Endothelial cell of coronary artery (primary cell): ENCODE measurements around the gene NIT1. TPM values are rescaled to one million over a fixed set of nuclear protein-coding genes. Genes with fewer than 3 reads are reported as not detected.

Experiments used
- total RNA-seq: library from RNA; depleted of rRNA; stranded (reverse); fragments of >200 nt; gene quantifications from 2 replicates; pipeline ENCODE4 v1.2.3, GENCODE V29; 2014

Gene NIT1, protein sequence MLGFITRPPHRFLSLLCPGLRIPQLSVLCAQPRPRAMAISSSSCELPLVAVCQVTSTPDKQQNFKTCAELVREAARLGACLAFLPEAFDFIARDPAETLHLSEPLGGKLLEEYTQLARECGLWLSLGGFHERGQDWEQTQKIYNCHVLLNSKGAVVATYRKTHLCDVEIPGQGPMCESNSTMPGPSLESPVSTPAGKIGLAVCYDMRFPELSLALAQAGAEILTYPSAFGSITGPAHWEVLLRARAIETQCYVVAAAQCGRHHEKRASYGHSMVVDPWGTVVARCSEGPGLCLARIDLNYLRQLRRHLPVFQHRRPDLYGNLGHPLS
- 10.1 and 13.4 TPM in 2 replicates for total RNA-seq

DNA sequence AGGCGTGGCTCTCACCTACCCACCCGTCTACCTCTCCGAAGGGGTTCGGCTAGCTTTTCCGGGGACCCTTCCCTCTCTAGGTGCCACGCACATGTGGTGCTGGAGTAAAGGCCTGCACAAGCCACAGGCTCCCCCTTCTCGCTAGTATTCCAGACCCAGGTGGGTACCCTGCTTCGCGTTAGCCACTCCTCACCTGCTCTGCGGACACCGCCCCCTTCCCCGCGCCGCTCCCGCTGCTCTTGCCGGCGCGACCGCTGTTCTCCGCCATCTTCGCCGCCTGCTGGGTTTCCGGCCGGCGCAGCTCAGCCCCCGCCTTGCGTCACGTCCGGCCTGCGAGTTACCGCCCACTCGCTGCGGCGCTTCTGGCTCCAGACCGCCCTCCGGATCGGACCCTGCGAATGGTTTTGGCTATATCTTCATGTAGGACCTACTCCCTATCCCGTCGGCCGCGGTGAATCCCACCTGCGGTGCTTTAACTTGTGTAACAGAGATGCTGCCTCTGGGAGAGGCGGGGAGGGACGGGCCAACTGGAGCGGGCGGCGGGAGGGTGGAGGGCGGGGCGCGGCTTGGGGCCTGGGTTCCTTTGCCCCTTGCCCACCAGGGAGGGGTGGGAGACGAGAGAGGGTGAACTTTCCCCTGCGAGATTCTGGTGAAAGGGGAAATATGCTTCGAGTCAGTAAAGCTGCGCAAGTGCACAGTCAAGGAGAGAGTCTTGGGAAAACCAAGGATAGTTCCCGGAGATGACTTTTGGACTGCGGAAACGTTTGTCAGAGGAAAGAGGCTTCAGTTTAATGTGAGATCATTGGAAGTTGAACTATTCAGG lies at the start of gene NIT1, which contains the start of gene PFDN2:
TSS of gene NIT1 (plus strand) at position 347 of the 823 bp plus-strand sequence. CDS start at position 419, 72 bp downstream.
TSS of gene PFDN2 (minus strand) at position 279 of the 823 bp plus-strand sequence. CDS start at position 268, 11 bp downstream.

DNA sequence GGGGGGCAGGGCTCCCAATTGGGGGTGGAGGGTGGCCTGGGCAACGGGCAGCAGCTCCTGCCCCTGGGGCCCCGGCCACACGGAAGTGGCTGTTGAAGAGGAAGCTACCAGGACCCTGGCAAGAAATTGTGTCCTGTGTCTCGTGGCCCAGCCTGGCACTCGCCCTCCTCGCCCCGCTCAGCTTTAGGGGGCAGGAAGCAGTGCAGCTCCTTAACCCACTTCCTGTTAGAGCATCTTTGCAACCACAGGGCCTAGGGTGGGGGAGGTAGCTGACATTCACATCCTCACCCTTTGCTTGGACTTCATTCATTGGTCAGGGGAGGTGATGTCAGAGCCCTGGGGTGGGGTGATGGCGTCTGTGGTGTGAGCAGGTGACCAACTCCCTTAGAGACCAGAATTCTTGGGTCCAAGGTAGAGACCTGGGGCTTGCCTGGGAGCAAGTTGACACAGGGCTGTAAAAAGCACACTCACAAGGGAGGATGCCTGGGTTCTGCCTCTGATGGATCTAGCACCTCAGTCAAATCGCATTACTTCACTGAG lies 48.1 kb upstream of the NIT1 start, which contains the start of gene ARHGAP30:
TSS of gene ARHGAP30 (minus strand) at position 161 of the 540 bp plus-strand sequence. CDS start 267 bp downstream, outside the sequence.

DNA sequence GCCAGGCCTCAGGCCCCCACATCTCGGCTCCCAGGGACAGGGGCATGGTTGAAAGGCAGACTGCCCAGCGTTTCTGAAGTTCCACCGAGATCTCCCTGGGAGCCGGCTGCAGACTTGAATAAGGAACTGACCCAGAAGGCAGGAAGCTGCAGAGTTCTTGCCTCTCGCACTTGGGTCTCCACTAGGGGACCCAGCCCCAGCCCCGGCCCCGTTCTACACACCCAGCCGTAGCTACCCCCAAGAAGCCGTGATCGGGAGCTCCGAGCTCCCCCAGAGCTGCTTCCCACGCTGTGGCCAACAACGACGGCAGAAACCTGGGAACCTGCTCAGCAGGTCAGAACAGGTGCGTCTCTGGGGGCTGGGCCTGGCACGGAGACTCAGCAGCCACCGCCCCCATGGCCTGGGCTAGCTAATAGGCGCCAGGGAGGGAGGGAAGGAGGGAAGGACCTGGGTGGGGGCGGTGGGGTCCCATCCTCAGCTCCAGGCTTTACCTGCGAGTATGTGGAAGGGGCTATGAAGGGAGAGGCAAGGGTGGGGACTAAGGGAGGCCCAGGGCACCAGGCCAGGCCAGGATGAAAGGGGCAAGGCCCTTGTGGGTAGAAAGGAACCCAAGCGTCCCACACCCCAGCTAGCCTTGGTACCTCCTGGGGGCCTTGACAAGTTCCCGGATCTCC lies 28.5 kb upstream of the NIT1 start, which contains the start of gene NECTIN4:
TSS of gene NECTIN4 (minus strand) at position 308 of the 674 bp plus-strand sequence. CDS start at position 46, 262 bp downstream.

DNA sequence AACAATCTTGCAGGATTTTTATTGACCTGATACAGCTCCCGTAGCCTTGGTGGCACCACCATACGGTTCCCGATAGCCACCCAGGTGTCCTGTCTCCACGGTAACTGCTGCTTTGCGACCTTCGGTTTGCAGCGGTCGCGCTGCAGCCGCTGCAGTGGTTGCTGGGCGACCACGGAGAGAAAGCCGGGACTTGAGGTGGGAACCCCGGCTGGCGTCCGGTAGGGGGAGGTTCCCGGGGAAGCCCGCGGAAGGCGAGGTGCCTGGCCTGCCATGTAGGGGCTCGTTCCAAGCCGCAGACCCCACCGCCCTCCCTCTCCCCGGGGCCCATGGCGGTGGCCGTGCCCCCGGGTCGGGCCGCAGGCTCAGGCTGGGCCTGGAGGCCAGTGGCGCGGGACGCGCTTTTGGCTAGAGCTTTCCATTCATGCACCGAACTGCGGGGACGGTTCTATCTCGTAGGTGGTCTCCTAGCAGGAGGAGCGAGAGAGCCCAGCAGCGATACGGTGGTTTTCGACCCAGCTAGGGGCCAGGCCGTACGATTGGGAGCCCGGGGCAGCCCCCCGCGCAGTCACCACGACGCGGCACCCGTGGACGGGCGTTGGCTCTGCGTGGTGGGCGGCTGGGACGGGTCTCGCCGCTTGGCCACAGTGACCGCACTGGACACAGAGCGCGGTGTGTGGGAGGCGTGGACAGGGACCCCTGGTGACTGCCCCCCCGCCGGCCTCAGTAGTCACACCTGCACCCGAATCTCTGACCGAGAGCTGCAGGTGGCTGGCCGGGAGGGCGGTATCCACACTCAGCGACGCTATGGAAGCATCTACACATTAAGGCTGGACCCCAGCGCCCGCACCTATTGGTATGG lies 19.5 kb upstream of the NIT1 start, which contains the start of gene KLHDC9:
TSS of gene KLHDC9 (plus strand) at position 152 of the 859 bp plus-strand sequence. CDS start at position 327, 175 bp downstream.

DNA sequence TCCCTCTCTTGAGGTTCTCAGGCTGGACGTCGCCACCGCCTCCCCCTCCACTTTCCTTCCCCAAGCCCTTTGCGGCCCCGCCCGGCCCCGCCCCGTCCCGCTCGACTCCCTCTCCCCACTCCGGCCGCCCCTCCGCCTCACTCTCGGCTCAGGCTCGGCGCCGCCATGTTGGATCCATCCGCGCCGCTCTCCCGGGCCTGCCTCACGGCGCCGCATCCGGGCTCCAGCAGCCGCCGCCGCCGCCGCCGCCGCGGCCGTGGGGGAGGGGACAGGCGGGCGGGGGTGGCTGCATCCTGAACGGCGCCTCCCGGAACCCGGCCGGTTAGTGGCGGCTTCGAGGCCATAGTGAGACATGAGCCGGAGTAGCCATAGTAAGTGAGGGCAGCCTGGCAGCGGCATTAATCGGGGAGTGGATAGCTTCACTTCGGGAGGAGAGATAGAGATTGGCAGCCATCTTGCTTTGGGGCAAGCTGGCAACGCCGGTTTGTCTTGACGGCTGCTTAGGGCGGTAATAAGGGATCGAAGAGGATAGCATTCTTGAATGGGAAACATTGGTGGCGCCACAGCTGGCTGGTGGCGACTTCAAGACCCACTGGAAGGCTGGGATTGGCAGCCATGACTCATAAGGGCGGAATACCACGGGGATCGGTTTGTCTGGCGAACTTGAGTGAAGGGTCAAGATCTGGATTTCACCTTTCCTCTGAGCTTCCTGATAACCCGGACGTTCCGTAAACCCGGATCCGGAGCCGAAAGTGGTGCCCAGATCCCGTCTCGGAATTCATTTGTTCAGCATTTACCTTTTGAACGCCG lies 14.7 kb downstream of the NIT1 start, which contains the start of gene DEDD:
TSS of gene DEDD (minus strand) at position 258 of the 810 bp plus-strand sequence. CDS start 8,205 bp downstream, outside the sequence.

DNA sequence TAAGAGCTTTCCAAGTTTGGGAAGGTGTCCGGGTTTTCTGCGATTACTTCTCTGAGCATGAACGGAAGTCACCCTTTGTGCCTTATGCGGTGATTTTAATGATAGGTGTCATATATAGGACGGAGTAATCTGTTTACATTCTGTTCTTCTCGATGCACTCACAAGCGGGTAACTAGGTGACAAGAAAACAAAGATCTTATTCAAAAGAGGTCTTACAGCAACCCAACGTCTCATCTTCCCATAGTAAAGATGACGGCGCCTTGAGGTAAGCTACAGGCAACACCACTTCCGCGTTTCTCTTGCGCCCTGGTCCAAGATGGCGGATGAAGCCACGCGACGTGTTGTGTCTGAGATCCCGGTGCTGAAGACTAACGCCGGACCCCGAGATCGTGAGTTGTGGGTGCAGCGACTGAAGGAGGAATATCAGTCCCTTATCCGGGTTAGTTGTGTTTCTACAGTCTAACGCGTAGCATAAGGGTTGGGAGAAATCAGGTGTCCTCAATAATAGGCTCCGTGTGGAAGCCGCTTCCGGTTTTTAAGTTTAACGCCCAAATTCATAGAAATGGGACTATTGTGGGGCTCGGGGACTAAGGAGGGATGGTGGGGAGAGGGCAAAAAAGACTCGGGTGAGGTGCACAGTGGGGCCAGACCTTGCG lies 35.9 kb downstream of the NIT1 start, which contains the start of gene UFC1:
TSS of gene UFC1 (plus strand) at position 297 of the 656 bp plus-strand sequence. CDS start at position 317, 20 bp downstream.

DNA sequence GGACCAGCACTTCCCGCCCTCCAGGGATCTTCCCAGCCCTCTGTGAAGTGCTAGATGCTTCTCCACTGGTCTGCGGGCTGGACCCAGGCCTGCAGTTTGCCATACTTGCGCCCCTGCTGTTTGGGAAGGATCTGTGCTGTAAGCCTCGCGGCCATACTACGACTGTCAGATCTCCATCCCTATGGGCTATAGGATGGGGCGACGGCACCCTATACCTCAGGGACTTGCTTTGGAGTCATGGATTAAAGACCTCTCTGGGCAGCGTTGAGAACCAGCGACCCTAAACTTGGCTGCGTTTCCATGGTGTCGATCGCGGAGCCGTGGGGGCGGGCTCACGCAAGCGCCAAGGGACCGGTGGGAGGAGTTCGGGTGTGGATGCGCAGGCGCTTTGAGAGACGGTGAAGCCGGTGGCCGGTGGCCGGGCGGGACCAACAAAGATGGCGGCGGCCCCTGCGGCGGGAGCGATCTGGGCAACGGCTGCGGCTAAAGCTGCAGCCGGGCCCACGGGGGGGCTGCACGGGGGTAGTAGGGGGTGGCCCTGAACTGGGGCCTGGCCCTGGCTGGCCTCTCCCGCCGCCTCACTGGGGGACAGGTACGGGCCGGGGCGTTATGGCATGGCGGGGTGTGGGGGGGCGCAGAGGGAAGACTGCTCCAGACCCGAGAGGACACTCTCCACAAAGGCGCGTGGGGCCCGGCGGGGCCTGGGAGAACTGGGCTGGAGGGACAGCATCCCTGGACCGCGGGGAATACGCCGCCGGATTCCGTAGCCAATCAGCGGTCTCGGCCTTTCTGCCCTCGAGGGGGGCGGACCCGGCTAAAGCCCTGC lies 41.4 kb downstream of the NIT1 start, which contains the start of gene USP21:
TSS of gene USP21 (plus strand) at position 414 of the 826 bp plus-strand sequence. CDS start 1,141 bp downstream, outside the sequence.

DNA sequence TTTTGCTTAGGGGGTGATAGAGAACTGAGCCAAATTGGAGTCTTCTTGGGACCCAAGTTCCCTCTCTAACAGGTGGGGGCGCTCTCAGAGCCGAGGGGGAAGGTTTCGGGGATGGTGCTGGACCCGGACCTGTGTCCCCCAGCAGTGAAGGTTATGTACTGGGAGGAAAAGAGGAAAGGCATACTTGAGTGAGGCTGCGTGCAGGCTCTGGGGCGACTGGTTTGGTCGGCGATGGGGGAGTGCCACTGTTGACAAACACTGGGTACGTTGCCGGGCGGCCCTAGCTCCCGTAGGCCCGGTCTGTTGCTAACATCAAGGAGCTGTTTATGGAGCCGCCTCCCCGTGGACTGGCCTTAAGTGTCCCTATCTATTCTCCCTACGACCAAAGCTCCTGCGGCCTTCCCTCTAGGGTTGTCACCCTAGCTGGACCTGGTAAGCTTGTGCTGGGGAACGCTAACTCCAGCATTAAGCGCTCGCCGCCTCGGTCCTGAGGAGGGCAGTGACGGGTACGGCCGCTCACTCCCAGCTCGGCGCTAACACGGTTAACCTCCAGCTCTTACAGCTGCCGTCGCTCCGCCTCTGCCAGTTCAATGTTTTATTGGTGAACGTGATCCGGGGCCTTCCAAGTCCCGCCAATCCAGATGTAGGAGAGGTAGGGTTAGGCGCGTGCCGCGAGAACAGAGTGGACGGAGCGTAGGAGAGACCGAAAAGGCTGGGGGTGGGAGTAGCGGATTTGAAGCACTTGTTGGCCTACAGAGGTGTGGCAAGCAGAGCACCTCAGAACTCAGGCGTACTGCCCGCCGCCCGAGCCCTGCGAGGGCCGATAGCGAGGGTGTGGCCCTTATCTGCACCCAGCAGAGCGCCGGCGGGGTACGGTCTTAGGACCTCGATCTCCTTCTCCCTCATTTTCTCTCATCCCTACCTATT lies 48.1 kb downstream of the NIT1 start, which contains the start of gene PPOX:
TSS of gene PPOX (plus strand) at position 685 of the 927 bp plus-strand sequence. CDS start 422 bp downstream, outside the sequence.

Other genes starting within 250 kb of the NIT1 start
- gene ITLN1, start 232.9 kb upstream of the NIT1 start, total RNA-seq, result 0.27 and 0.38 TPM in 2 replicates
- gene ITLN2, start 163.3 kb upstream of the NIT1 start, total RNA-seq, result 0.18 and 1.3 TPM in 2 replicates
- 143 and 151 TPM in 2 replicates for gene F11R, start 97.0 kb upstream of the NIT1 start, total RNA-seq
- 8.9 and 22.9 TPM in 2 replicates for gene TSTD1, start 79.1 kb upstream of the NIT1 start, total RNA-seq
- 87.5 and 122 TPM in 2 replicates for gene USF1, start 72.1 kb upstream of the NIT1 start, total RNA-seq
- under 0.01 TPM in 1 of 2 replicates, not detected in the other for gene ARHGAP30, start 48.2 kb upstream of the NIT1 start, total RNA-seq
- 0.18 and 0.19 TPM in 2 replicates for gene NECTIN4, start 28.5 kb upstream of the NIT1 start, total RNA-seq
- gene KLHDC9, start 19.7 kb upstream of the NIT1 start, total RNA-seq, result 0.66 and 1.1 TPM in 2 replicates
- 65.2 and 79.2 TPM in 2 replicates for gene PFDN2, start 68 bp upstream of the NIT1 start, total RNA-seq
- gene DEDD, start 14.6 kb downstream of the NIT1 start, total RNA-seq, result 26.6 and 30.6 TPM in 2 replicates
- gene UFC1, start 35.9 kb downstream of the NIT1 start, total RNA-seq, result 124 and 137 TPM in 2 replicates
- gene USP21, start 41.4 kb downstream of the NIT1 start, total RNA-seq, result 4.0 and 5.6 TPM in 2 replicates
- 12.1 and 16.0 TPM in 2 replicates for gene PPOX, start 48.3 kb downstream of the NIT1 start, total RNA-seq
- gene B4GALT3, start 59.4 kb downstream of the NIT1 start, total RNA-seq, result 19.1 and 21.3 TPM in 2 replicates
- gene ADAMTS4, start 80.9 kb downstream of the NIT1 start, total RNA-seq, result 13.9 and 58.5 TPM in 2 replicates
- gene NDUFS2, start 84.3 kb downstream of the NIT1 start, total RNA-seq, result 174 and 182 TPM in 2 replicates
- 0.36 and 0.47 TPM in 2 replicates for gene FCER1G, start 97.2 kb downstream of the NIT1 start, total RNA-seq
- gene APOA2, start 105.5 kb downstream of the NIT1 start, total RNA-seq, result not detected in 2 replicates
- 16.8 and 17.5 TPM in 2 replicates for gene TOMM40L, start 108.0 kb downstream of the NIT1 start, total RNA-seq
- gene NR1I3, start 120.1 kb downstream of the NIT1 start, total RNA-seq, result not detected in 2 replicates
- gene PCP4L1, start 140.6 kb downstream of the NIT1 start, total RNA-seq, result not detected in 2 replicates
- gene MPZ, start 191.9 kb downstream of the NIT1 start, total RNA-seq, result 0.54 and 1.2 TPM in 2 replicates
- gene SDHC, start 196.3 kb downstream of the NIT1 start, total RNA-seq, result 14.1 and 20.5 TPM in 2 replicates
- gene CFAP126, start 249.8 kb downstream of the NIT1 start, total RNA-seq, result not detected in 2 replicates